Activated naive CD4-positive, alpha-beta T cell treated with anti-CD3 and anti-CD28 coated beads, Interleukin-2, amount 10 ng/mL, durations not matched to agents 7 days and 5 days (primary cell): ENCODE results near the gene AKT1.

ENCODE experiments used
- CTCF ChIA-PET: fragments of 350-600 bp; sonication (Branson Sonifier 250); formaldehyde crosslinking; loops from one replicate; lab custom pipeline; 2021; ENCODE audit warnings: antibody characterized with exemption; lab: Charles Lee
- DNase-seq: peaks from one replicate; pipeline ENCODE4 v3.0.0-alpha.2; 2020
- H3K27ac Mint-ChIP-seq: one replicate; pipeline ENCODE4 v1.8.0; 2021; ENCODE audit warnings: mild to moderate bottlenecking, moderate library complexity, mixed read lengths
- H3K27me3 Mint-ChIP-seq: one replicate; pipeline ENCODE4 v1.8.0; 2021; ENCODE audit warnings: mild to moderate bottlenecking, mixed read lengths
- H3K36me3 Mint-ChIP-seq: one replicate; pipeline ENCODE4 v1.8.0; 2021; ENCODE audit warnings: mixed read lengths
- H3K4me1 Mint-ChIP-seq: one replicate; pipeline ENCODE4 v1.8.0; 2021; ENCODE audit warnings: mixed read lengths
- H3K4me3 Mint-ChIP-seq: one replicate; pipeline ENCODE4 v1.8.0; 2021; ENCODE audit warnings: mild to moderate bottlenecking, moderate library complexity, mixed read lengths
- H3K9me3 Mint-ChIP-seq: one replicate; pipeline ENCODE4 v1.8.0; 2021; ENCODE audit warnings: mixed read lengths

Gene AKT1

DNA sequence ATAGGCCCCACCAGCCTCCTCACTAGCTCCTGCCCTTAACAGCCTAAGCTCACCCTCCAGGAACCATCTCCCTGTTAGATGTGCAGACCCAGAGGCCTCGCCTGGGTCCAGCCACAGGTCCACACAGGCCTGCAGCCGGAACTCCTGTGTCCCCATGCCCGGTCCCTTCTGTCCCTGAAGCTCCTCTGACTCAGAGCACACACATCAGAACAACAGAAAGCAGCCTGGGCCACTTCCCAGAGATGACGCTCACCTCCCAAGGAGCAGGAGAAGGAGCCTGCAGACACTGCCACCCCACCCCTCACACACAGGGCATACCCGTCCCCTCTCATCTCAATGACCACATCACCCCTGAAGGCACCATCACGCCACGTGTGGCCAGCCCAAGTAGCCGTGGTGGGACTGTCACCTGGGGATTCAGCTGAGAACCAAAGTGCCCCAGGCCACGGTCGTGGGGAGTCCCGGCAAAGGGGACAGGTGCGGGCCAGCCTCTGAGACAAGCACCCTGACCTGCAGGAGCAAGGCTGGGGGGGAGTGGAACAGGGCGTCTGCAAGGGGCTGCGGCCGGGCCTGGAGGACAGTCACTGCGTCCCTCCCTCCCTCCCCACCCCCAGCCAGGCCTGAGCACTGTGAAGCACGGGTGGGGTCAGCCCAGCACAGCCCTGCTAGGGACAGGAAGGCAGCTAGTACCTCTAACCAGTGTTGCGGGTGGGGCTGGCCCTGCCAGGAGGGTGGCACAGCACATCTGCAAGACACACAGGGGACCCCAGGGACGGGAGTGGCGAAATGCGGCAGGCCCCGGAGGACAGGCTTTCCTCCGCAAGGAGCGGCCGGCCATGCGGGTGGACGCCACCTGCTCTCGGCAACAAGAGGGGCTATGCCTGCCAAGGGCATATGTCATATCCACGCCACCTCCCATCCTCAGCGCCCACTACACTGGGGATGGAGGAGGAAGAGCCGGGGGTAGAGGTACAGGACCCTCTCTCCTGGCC, 5.5 kb downstream of the AKT1 start:
- H3K4me3 Mint-ChIP-seq = no peak overlapping the region
- DNase-seq = no peak
- H3K9me3 Mint-ChIP-seq = no peaks in the 10 kb centered on the region
- no peak overlapping the region for H3K27ac Mint-ChIP-seq
- CTCF ChIA-PET = interaction anchor here (1.2 kb wide), 1 partner anchor 11 kb away, joined by 3 read pairs; no protein-coding TSS in a partner anchor
- peaks cover 40% of the 10 kb centered on the region for H3K4me1 Mint-ChIP-seq
- H3K36me3 Mint-ChIP-seq = peaks cover 15% of the 10 kb centered on the region
- H3K27me3 Mint-ChIP-seq = no peaks in the 10 kb centered on the region

- no peak for DNase-seq
- Mint-ChIP-seq H3K27me3 (no peaks in the 10 kb centered on the region), H3K9me3 (no peaks in the 10 kb centered on the region), H3K27ac (no peak overlapping the region), H3K4me3 (no peak overlapping the region), H3K36me3 (peaks cover 15% of the 10 kb centered on the region), H3K4me1 (peaks cover 34% of the 10 kb centered on the region)
- CTCF ChIA-PET = no interaction called here
These were observed 6.5 kb downstream of the AKT1 start for GRCh38 chr14:104788873-104789663.

GRCh38 chr14:104788161-104788818, 7.3 kb downstream of the AKT1 start:
- no peaks in the 10 kb centered on the region for H3K27me3 Mint-ChIP-seq
- CTCF ChIA-PET = interaction anchor here (1.9 kb wide), 1 partner anchor 20 kb away, joined by 5 read pairs; no protein-coding TSS in a partner anchor
- peaks cover 10% of the 10 kb centered on the region for H3K36me3 Mint-ChIP-seq
- no peak for DNase-seq
- no peak overlapping the region for H3K4me3 Mint-ChIP-seq
- peaks cover 27% of the 10 kb centered on the region for H3K4me1 Mint-ChIP-seq
- H3K27ac Mint-ChIP-seq = no peak overlapping the region
- H3K9me3 Mint-ChIP-seq = no peaks in the 10 kb centered on the region

DNA sequence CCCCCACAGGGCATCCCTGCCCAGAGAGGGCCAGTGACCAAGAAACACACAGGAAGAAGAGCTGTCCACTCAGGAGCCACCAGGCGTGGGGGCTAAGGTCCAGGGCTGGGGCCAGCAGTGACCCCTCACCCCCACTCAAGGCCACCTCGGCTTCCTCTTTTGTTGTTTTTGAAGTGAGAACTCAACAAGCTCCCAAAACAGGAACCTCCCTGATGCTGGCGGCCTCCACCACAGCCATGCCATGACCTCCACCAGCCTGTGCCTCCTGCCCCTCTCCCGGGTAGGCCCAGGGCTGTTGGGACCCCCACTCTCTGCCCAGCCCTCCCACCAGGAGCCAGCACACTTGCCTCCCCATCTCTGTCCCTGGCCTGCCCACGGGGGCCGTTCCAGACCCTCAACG, 7.8 kb downstream of the AKT1 start:
- H3K4me3 Mint-ChIP-seq = no peak overlapping the region
- CTCF ChIA-PET = interaction anchor here (1.9 kb wide), 1 partner anchor 19 kb away, joined by 5 read pairs; no protein-coding TSS in a partner anchor

DNA sequence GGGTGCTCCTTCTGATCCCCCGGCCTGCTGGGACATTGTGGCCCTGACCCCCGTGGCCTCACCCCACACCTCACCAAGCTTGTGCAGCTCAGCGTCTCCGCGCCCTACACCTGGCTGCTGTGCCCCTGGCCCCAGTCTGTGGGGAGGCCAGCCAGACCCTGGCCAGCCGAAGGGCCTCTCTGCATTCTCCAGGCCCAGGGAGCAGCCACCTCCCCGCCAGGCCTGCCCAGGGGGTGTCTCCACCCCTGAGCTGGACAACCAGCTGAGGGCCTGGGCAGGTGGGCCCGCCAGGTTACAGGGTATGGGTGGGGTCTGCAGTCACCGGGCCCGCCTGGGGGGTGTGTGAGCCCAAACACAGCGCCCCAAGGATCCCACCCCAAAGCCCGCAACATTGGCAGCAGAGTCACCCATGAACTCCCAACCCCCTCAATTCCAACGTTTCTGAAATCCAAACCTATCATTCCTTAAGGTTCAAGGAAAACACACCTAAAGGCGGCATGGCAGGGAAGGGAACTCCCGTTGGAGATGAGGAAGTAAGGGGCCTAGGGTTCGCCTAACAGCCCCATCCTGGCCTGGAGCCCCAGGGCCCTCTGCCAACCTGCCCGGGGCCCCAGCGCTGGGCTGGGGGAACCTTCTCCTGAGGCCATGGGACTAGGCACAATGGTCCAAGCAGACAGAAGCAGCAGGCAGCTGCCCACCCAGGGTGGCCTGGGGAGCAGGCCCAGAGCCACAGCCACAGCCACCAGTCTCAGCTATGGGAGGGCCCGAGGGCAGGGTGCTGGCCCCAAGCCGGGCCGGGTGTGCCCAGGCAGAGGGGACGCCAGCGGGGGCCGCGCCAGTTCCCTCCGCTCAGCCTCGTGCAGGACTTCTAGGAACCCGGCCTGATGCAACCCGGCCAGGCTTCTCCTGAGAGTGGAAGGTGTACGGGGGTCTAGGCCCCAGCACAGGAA, 8.5 kb downstream of the AKT1 start:
- Mint-ChIP-seq H3K4me1 (peaks cover 19% of the 10 kb centered on the region), H3K27ac (no peak overlapping the region), H3K27me3 (no peaks in the 10 kb centered on the region), H3K9me3 (no peaks in the 10 kb centered on the region), H3K4me3 (no peak overlapping the region), H3K36me3 (peaks cover 9% of the 10 kb centered on the region)
- no peak for DNase-seq
- CTCF ChIA-PET = interaction anchor here (1.9 kb wide), 1 partner anchor 19 kb away, joined by 5 read pairs; no protein-coding TSS in a partner anchor

More for the DNA sequence above, 7.8 kb downstream of the AKT1 start:
- no peaks in the 10 kb centered on the region for H3K27me3 Mint-ChIP-seq
- no peaks in the 10 kb centered on the region for H3K9me3 Mint-ChIP-seq
- peaks cover 10% of the 10 kb centered on the region for H3K36me3 Mint-ChIP-seq
- no peak for DNase-seq
- H3K27ac Mint-ChIP-seq = no peak overlapping the region
- peaks cover 21% of the 10 kb centered on the region for H3K4me1 Mint-ChIP-seq

DNA sequence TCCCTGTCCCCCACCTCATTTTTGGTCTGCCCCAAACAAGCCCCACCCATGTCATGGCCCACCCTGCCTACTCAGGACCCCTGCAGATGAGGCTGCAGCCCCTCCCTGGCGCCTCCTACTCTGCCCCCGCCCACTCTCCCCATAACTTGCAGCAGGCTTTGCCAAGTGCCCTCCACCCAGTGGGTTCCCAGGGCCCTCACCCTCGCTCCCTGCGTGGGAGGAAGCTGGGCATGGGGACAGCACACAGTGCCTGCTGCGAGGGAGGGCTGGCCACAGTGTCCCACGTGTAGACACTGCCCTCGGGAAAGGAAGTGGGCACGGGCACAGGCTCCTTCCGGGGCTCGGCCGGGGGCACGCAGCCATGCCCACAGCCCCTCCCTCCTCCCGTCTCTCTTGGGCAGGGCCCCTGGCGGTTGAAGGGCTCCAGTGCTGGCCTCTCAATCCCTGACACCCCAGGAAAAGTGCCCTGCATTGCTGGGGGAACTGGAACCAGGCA, 9.4 kb downstream of the AKT1 start:
- Mint-ChIP-seq H3K27ac (no peak overlapping the region), H3K4me1 (peaks cover 15% of the 10 kb centered on the region), H3K4me3 (no peak overlapping the region), H3K36me3 (peaks cover 4% of the 10 kb centered on the region), H3K27me3 (no peaks in the 10 kb centered on the region), H3K9me3 (no peaks in the 10 kb centered on the region)
- CTCF ChIA-PET = no interaction called here
- no peak for DNase-seq

- no peaks in the 10 kb centered on the region for H3K36me3 Mint-ChIP-seq
- no peaks in the 10 kb centered on the region for H3K9me3 Mint-ChIP-seq
These were observed 9.9 kb downstream of the AKT1 start for GRCh38 chr14:104785708-104786080.

GRCh38 chr14:104784846-104785707, 10.5 kb downstream of the AKT1 start:
- Mint-ChIP-seq H3K4me1 (peaks cover 10% of the 10 kb centered on the region), H3K27me3 (no peaks in the 10 kb centered on the region), H3K9me3 (no peaks in the 10 kb centered on the region), H3K36me3 (no peaks in the 10 kb centered on the region), H3K27ac (no peak overlapping the region), H3K4me3 (no peak overlapping the region)
- no peak for DNase-seq
- CTCF ChIA-PET = no interaction called here

More at GRCh38 chr14:104785708-104786080, 9.9 kb downstream of the AKT1 start:
- no peak for DNase-seq
- H3K27ac Mint-ChIP-seq = no peak overlapping the region
- H3K27me3 Mint-ChIP-seq = no peaks in the 10 kb centered on the region
- peaks cover 11% of the 10 kb centered on the region for H3K4me1 Mint-ChIP-seq
- no peak overlapping the region for H3K4me3 Mint-ChIP-seq
- CTCF ChIA-PET = no interaction called here

- H3K27me3 Mint-ChIP-seq = no peaks in the 10 kb centered on the region
- H3K36me3 Mint-ChIP-seq = no peaks in the 10 kb centered on the region
- no peaks in the 10 kb centered on the region for H3K9me3 Mint-ChIP-seq
- CTCF ChIA-PET = no interaction called here
- H3K4me1 Mint-ChIP-seq = peaks cover 10% of the 10 kb centered on the region
- H3K27ac Mint-ChIP-seq = no peak overlapping the region
- no peak overlapping the region for H3K4me3 Mint-ChIP-seq
- no peak for DNase-seq
These were observed 11.4 kb downstream of the AKT1 start for GRCh38 chr14:104784218-104784568.

DNA sequence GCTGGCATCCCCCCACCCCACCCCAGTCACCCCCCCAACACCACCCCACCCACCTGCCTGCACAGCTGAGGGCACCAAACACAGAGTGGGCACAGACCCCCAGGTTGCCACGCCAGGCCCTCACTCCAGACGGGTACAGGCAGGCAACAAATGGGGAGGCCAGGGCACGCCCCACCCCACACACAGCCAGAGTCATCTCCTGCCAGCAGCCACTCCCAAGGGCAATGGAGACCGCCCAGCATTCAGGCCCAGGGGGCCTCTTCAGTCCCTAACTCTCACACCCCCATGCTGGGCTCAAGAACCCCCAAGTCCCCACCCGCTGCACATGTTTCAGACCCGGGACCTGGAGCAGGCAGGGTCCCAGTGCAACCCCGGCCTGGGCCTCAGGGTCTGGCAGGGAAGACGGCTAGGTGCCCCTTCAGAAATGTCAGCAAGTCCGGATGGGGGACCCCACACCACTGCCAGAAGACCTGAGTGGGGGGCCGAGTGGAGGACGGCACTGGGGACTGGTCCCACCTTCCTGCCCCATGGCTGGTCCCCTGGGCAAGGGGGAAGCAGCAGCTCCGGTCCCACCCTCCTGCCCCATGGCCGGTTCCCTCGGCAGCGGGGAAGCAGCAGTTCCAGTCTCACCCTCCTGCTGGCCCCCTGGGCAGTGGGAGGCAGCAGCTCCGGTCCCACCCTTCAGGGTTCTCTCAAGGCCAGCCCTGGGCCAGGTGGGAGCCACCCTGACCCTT, 11.9 kb downstream of the AKT1 start:
- Mint-ChIP-seq H3K27ac (no peak overlapping the region), H3K9me3 (no peaks in the 10 kb centered on the region), H3K27me3 (no peaks in the 10 kb centered on the region), H3K4me1 (peaks cover 10% of the 10 kb centered on the region), H3K4me3 (no peak overlapping the region), H3K36me3 (no peaks in the 10 kb centered on the region)
- CTCF ChIA-PET = no interaction called here
- DNase-seq = no peak

DNA sequence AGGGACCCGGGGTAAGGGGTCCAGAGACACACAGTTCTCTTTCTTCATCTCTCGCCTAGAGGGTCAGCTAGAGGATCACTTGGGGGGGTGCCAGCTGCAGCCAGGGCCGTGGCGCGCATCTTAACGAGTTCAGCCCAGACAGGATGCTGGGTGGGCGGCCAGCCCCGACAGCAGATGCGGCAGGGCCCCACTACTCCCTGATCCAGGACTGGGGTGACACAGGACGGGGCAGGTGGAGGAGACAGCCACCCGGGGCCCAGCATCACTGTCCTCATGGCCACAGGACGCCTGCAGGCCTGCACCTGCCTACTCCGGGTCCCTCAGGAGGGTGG, 12.8 kb downstream of the AKT1 start:
- no peak for DNase-seq
- Mint-ChIP-seq H3K4me3 (no peak overlapping the region), H3K27me3 (no peaks in the 10 kb centered on the region), H3K4me1 (peaks cover 10% of the 10 kb centered on the region), H3K9me3 (no peaks in the 10 kb centered on the region), H3K27ac (no peak overlapping the region), H3K36me3 (no peaks in the 10 kb centered on the region)
- CTCF ChIA-PET = no interaction called here
